Bronchial epithelial cell (primary cell): Measurements from ENCODE around the gene LCN6. TPM values are rescaled to one million over a fixed set of nuclear protein-coding genes. Genes with fewer than 3 reads are reported as not detected.

Experiments used
- DNase-seq: peaks from one replicate; pipeline ENCODE4 v3.0.0-alpha.2; 2010; ENCODE audit warnings: low read depth
- FAIRE-seq: peaks from 2 replicates; lab custom pipeline; 2011; peaks lifted over from hg19 to GRCh38; lab: Jason Lieb, UNC
- H3K27me3 ChIP-seq: 2 replicates; pipeline ENCODE4 v1.5.1; 2011; ENCODE audit warnings: low read length; ENCODE audit not compliant: control insufficient read depth, insufficient read depth
- H3K36me3 ChIP-seq: 2 replicates; pipeline ENCODE4 v1.5.1; 2011; ENCODE audit warnings: low read length; ENCODE audit not compliant: control insufficient read depth, insufficient read depth
- H3K4me3 ChIP-seq: 2 replicates; pipeline ENCODE4 v1.5.1; 2011; ENCODE audit warnings: mild to moderate bottlenecking, low read depth, low read length, control low read depth
- total RNA-seq: library from RNA; depleted of rRNA; stranded (reverse); fragments of >200 nt; gene quantifications from 2 replicates; pipeline ENCODE4 v1.2.1, GENCODE V29; 2014
- TF ChIP-seq, protein P1 (sequence below): IDR thresholded peaks from 2 replicates; pipeline ENCODE4 v1.5.1; 2011; ENCODE audit warnings: mild to moderate bottlenecking, moderate library complexity, low read length, control low read depth, inconsistent platforms; ENCODE audit not compliant: insufficient read depth, severe bottlenecking

LCN6 gene
- total RNA-seq, 1 donor from 2014 or later: not detected

DNA sequence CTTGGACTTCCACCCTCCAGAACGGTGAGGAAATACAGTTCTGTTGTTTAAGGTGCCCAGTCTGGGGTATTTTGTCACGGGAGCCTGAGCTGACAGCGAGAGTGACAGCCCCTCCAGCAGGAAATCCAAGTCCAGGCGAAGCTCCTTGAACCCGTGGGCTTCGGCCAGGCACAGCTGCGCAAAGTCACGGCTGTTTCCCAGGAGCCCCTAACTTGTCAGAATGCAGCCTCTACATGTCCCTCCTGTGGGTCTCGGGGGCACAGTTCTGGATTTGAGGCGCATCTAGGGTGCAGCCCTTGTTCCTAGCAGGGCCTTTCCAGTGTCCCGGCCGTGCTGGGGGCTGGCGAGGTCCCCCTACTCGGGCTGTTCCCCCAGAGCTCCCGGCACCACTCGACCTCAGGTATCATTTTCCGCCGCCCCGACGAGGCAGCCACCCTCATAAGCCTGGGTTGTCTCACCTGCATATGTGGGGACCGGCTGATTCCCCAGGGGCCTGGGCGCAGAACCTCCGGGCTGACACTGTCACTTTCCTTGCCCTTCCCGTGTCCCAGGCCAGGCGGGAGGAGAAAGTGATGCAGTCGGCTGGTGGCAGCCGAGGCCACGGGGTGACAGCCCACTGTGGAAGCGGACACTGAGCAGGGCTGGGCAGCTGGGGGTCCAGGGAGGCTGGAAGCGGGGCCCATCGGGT lies 5.2 kb upstream of the LCN6 start:
- H3K27me3 ChIP-seq: no peaks in the 10 kb centered on the region
- DNase-seq (no peak), FAIRE-seq (no peak)
- TF ChIP-seq, protein P1, sequence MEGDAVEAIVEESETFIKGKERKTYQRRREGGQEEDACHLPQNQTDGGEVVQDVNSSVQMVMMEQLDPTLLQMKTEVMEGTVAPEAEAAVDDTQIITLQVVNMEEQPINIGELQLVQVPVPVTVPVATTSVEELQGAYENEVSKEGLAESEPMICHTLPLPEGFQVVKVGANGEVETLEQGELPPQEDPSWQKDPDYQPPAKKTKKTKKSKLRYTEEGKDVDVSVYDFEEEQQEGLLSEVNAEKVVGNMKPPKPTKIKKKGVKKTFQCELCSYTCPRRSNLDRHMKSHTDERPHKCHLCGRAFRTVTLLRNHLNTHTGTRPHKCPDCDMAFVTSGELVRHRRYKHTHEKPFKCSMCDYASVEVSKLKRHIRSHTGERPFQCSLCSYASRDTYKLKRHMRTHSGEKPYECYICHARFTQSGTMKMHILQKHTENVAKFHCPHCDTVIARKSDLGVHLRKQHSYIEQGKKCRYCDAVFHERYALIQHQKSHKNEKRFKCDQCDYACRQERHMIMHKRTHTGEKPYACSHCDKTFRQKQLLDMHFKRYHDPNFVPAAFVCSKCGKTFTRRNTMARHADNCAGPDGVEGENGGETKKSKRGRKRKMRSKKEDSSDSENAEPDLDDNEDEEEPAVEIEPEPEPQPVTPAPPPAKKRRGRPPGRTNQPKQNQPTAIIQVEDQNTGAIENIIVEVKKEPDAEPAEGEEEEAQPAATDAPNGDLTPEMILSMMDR: no peak
- no peak overlapping the region for H3K4me3 ChIP-seq
- H3K36me3 ChIP-seq: no peaks in the 10 kb centered on the region

DNA sequence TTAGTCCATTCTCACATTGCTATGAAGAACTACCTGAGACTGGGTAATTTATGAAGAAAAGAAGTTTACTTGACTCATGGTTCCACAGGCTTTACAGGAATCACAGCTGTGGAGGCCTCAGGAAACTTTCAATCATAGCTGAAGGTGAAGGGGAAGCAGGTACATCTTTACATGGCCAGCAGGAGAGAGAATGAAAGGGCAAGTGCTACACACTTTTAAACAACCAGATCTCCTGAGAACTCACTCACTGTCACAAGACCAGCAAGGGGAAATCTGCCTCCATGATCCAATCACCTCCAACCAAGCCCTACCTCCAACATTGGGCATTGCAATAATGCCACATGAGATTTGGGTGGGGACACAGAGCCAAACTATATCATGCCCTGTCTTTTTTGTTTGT lies 3.5 kb upstream of the LCN6 start:
- Histone ChIP-seq H3K36me3 (no peaks in the 10 kb centered on the region), H3K27me3 (no peaks in the 10 kb centered on the region), H3K4me3 (no peak overlapping the region)
- no peak for DNase-seq
- TF ChIP-seq, protein P1: no peak
- no peak for FAIRE-seq

DNA sequence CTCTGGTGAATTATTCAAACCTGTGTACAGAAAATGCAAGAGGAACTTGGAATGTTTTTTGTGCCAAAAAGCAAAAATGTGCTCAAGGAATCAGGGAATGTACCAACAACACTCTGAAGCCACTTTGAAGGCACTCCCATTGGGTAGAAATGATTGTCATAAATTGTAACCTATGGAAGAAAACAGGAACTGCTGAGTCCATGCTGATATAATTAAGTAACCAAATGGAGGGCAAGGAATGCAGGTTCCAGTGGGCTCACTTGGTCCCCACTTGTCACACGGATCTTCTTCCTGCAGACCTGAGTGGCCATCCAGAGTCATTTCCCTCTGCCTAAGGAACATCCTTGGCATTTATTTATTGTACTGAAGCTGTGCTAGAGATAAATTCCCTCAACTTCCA lies 2.9 kb upstream of the LCN6 start:
- TF ChIP-seq, protein P1: no peak

DNA sequence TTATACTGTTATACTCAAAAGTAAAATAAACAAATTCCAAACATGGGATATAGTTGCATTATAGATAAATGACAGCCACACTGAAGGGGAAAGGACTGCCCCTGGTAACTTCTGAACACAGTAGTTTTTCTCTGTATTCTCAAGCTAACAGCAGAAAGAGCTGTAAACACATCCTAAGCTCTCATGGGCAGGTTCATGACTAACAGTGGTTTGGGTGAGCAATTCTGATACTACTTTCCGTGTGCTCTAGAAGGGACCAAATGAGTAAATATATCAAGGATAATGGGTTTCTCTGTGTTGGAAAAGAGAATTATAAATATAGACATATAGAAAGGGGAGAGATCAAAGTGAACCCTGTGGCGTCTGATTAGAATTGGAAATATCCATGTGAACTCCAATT lies 2.2 kb upstream of the LCN6 start:
- H3K36me3 ChIP-seq: no peaks in the 10 kb centered on the region
- H3K4me3 ChIP-seq: no peak overlapping the region
- FAIRE-seq: no peak
- TF ChIP-seq, protein P1: no peak
- DNase-seq: peak; percentile 37
- no peaks in the 10 kb centered on the region for H3K27me3 ChIP-seq

More for the DNA sequence above, 2.9 kb upstream of the LCN6 start:
- Histone ChIP-seq H3K36me3 (no peaks in the 10 kb centered on the region), H3K27me3 (no peaks in the 10 kb centered on the region), H3K4me3 (no peak overlapping the region)
- no peak for FAIRE-seq
- DNase-seq: no peak

DNA sequence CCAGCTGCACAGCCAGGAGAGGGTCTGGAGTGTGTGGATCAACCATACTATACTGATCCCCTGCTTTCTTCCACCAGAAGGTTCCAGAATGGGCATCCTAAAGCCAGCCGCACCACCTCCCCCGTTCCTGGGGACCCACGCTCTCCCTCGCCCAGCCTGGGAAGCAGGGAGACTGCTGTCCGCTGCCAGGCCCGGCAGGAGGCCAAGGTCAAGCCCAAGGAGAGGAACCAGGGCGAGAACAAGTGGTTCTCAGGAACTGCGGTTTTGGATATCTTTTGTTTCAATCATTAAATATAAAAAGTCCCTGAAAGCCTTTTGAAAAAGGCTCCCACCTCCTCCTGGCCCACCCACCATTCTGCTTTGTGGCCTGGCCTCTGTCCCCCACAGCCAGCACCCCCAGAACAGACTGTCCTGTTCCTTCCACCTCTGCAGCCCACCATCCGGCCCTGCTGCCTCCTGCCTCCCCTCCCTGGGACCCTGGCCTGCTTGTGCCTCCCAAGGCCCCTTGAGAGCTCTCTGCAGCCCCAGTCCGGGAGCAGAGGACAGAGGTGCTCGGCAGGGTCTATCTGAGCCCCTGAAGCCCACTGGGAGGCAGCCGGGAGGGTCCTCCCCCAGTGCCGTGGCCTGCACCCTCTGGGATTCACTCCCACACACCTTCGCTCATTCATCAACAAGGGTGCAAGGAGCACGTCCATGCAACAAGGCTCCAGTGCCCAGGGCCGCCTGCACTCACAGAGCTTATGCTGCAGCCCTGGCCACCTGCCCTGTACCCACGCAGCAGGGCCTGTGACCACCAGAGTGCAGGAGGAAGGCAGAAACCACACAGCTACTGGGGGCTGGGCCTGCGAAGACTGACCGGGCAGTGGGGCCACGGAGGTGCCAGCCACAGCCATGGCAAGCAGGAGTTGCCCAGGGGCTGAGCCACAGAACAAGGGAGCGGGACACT lies 614 bp upstream of the LCN6 start:
- Histone ChIP-seq H3K27me3 (no peaks in the 10 kb centered on the region), H3K4me3 (no peak overlapping the region), H3K36me3 (no peaks in the 10 kb centered on the region)
- no peak for FAIRE-seq
- TF ChIP-seq, protein P1: no peak
- no peak for DNase-seq
